Left colon (tissue), 2 donors: ENCODE data around the gene RNF5. TPM values are rescaled to one million over a fixed set of nuclear protein-coding genes. Genes with fewer than 3 reads are reported as not detected.
"Not testable (repeated sequence)": the region's sequence is repeated elsewhere in the genome, so short reads cannot be mapped to it uniquely, and the experiment has no call there.

Source experiments
- ATAC-seq: fragments of 200-7000 bp; cut with Tn5 transposase; one replicate; pipeline ENCODE4 v1.9.1; 2020; ENCODE audit warnings: mild to moderate bottlenecking, moderate library complexity
- DNase-seq, 2 donors: peaks; one replicate each; pipeline ENCODE4 v3.0.0-alpha.2; 2020
- intact Hi-C, 2 donors: fragments of 100-400 bp; cut with DNase I in 1 of 2; cut with micrococcal nuclease in 1 of 2; formaldehyde crosslinking; loops; one replicate each; pipeline versions ENCODE4 v1.11.2 to v1.14.0; 2022; cut with DNase I, micrococcal nuclease
- total RNA-seq, 2 donors: library from RNA; stranded (reverse); fragmentation: NEBNext Ultra II Directional; extraction: Animal tissue kit (Norgen Biotek cat#: 25700); gene quantifications; one replicate each; pipeline ENCODE4 v1.2.1, GENCODE V29; 2021
- donor health status: DM: no; HTN: no; CAD: no.
- donor health status: DM: yes; HTN: yes; CAD: no.

Gene RNF5
- total RNA-seq, 2 donors from 2014 or later, result 87.2 to 104 TPM

GRCh38 chr6:32171234-32171633, 7.0 kb upstream of the RNF5 start:
- DNase-seq, result no peak
- intact Hi-C loops, result no loop called here
- no peak for ATAC-seq

DNA sequence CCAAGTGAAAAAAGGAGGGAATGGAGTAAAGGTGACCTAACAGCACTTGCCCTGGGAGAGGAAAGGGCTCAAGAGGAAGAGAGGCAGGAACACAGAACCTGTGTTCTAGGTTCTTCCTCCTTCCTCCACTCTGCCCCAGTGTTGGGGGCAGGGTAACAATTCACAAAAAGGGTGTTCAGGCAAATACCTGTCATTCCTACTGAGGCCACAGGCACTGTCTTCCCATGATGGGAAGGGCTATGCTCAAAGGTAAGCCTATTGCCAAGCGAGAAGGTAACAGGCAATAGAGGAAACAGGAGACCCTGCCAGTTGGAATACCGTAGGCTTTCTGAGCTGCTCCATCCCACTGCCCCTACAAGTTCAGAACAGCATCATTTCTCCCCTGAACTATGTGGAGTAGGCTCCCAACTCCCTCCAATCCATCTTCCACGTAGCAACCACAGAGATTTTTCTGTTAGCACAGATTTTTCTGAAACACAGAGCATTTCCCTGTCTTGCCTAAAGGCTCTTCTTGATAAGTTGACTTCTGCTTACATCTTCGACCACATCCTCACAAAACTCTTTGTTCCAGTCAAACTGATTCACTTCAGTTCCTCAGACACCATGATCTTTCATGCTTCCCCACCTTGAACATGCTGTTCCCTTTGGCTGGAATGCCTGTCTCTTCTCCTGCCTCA, 5.0 kb upstream of the RNF5 start:
- DNase-seq (no peak), ATAC-seq (no peak)
- intact Hi-C loops, result no loop called here

DNA sequence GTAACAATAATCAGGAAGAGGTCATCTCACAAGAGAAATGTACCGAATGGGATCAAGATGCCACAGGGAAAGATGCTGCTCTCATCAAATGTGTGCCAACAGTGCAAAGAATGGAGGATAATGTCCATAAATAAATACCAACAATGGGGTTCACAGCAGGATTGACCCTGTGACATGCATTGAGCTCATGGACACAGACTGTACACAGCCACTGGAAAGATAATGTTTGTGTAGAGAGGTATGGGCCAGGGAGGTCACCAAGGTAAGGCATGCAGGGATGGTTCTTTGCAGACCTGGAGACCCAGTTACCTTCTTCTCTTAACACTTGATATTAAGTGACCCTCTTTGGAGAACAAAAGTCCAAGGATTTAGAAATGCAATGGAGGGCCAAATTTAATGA, 3.8 kb upstream of the RNF5 start:
- no peak for DNase-seq
- no peak for ATAC-seq
- intact Hi-C loops, result no loop called here

- peak in 1 of 2 donors; percentile 30 for DNase-seq
- no peak for ATAC-seq
- intact Hi-C loops, result no loop called here
Measured at GRCh38 chr6:32175322-32175710, 2.9 kb upstream of the RNF5 start.

DNA sequence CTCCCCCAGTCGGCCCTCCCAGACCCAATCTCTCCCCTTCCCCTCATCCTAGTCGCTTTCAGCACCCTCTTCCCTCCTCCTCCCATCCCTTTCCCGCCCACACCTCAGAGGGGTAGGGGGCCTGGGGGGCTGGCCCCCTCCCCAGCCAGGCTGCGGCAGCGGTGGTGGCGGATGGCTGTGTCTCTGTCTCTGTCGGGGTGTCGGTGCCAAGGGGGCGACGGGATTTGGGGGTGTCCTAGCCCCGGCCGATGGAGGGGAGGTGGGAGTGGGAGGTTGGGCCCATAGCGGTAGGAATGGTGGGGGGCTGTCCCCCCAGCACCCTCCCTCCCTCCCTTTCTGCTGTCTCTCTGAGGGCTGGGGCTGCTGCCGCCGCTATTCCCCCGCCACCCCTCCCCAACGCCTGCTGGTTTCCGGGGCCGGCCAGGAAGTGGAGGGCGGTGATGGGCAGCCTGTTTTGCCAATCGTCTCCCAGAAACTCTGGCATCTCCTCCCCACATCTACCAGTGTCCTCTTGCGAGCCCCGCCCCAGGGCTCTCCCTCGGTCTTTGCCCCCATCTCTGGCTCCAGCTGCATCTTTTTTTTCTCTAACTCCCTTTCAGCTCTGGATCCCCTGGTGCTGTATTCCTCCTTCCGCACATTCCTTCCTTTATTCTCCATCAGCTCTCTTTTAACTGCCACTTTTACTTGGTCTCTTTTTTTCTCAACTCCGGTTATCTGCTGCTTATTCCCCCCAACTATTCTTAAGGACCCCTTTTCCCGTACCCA, 2.3 kb upstream of the RNF5 start, which contains the start of gene AGPAT1:
Gene AGPAT1 (minus strand): TSS at position 374 of the 765 bp plus-strand sequence. CDS start 4,588 bp downstream, outside the sequence.
- DNase-seq (peak; percentile 98 to 99), ATAC-seq (peak; percentile 68)
- intact Hi-C loops, result no loop called here

GRCh38 chr6:32176476-32177182, 1.6 kb upstream of the RNF5 start:
- intact Hi-C loops, result no loop called here
- DNase-seq (no peak), ATAC-seq (no peak)

GRCh38 chr6:32177183-32177787, 920 bp upstream of the RNF5 start:
- intact Hi-C loops, result no loop called here
- DNase-seq (peak in 1 of 2 donors; percentile 43), ATAC-seq (peak; percentile 4)

GRCh38 chr6:32178547-32179440, 589 bp downstream of the RNF5 start:
- DNase-seq, result no peak
- ATAC-seq, result no peak
- intact Hi-C loops, result no loop called here

DNA sequence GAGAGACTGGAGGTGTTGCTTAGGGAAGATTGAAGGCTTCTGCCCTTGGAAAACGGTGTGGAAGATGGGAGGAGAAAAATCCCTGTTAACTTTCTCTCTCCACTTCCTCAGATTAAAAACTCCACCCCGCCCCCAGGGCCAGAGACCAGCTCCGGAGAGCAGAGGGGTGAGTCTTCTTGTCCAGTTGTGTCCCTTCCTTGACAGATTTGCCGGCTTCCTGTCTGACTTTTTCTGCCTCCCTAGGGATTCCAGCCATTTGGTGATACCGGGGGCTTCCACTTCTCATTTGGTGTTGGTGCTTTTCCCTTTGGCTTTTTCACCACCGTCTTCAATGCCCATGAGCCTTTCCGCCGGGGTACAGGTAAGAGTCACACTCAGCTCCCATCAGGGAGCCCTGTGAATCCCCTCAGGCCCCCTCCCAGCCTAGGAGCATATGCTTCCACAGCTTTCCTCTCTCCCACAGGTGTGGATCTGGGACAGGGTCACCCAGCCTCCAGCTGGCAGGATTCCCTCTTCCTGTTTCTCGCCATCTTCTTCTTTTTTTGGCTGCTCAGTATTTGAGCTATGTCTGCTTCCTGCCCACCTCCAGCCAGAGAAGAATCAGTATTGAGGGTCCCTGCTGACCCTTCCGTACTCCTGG, 1.7 kb downstream of the RNF5 start:
- ATAC-seq, result no peak
- intact Hi-C loops, result no loop called here

GRCh38 chr6:32181148-32181702, 3.0 kb downstream of the RNF5 start:
- intact Hi-C loops, result no loop called here
- DNase-seq (no peak), ATAC-seq (no peak)

More for the DNA sequence above, 1.7 kb downstream of the RNF5 start:
- DNase-seq, result no peak

DNA sequence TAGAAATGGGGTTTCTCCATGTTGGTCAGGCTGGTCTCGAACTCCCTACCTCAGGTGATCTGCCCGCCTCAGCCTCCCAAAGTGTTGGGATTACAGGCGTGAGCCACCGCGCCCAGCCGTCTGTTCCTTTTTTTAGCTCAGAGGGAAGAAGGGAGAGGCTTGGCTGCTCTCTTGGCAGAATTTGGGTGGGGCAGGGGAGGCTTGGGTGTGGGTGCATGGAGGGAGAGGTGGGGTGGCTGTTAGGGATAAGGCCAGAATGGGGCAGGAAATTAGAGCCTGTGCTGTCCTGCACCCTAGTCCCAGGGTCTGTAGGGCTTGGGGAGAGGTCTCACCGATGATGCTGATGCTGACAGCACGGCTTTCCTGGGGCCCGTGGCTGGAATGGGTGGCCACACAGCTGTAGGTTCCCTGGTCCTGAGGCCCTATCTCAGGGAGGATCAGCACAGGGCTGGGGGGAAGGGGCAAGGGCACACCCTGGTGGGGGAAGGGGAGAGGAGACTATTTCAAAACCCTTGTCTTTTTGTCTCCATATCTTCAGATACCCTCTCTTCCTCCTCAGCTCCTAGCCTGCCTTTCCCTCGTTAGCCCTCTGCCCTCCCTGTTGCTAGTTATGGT, 3.8 kb downstream of the RNF5 start:
- DNase-seq, result no peak
- no peak for ATAC-seq
- intact Hi-C loops, result no loop called here

DNA sequence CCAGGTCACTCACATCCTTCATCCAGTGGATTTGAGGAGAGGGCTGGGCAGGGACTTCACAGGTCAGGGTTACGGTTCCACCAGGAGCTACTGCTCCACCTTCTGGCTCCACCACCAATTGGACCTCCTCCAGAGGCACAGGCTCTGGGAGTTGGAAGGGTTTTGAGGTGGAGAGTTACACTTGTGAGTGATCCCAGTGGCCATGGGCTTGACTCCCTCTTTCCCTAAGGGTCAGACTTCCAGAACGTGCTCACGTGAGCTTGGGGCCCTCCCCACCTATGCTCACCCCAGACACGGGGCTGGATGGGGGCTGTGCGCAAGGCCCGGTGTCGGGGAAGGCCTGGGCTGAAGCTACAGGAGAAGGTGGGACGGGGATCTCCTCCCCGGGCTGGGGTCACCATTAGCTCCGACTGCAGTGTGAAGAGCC, 4.4 kb downstream of the RNF5 start:
- DNase-seq, result no peak
- ATAC-seq, result no peak
- intact Hi-C loops, result no loop called here

DNA sequence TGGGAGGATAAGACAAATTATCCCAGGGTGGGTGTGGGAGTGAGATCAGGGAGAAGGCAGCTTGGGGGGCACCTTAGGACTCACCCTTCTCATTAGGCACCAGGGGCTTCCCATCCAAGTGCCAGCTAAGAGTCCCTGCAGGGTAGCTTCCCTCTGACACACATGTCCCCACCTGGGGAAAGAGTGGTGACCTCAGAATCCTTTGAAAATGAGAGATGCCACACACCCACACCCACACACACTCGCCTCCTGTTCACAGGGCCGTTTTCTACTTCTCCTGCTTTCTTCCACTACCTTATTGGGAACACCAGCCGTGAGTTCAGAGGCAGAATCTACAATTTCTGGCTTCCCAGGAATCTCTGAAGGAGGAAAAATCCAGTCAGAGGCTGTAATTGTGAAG, 4.8 kb downstream of the RNF5 start:
- no peak for ATAC-seq
- intact Hi-C loops, result no loop called here
- DNase-seq, result no peak

GRCh38 chr6:32183483-32184083, 5.4 kb downstream of the RNF5 start:
- intact Hi-C loops, result no loop called here
- ATAC-seq (no peak), DNase-seq (no peak)

- intact Hi-C loops, result no loop called here
- ATAC-seq (no peak), DNase-seq (no peak)
Measured at GRCh38 chr6:32184084-32184640, 6.0 kb downstream of the RNF5 start, which contains the start of gene AGER. Gene AGER, minus strand, starts transcription at chr6:32184253. Its CDS starts 31 bp downstream, at chr6:32184222.

- DNase-seq, result peak; percentile 78 to 83
- ATAC-seq, result peak; percentile 32
- intact Hi-C loops, result not testable (repeated sequence)
Measured at GRCh38 chr6:32185681-32186131, 7.5 kb downstream of the RNF5 start.
